Endothelial cell of umbilical vein (primary cell): ENCODE data around the gene NRROS.

Experiments used
- CTCF ChIP-seq, 2 donors: IDR thresholded peaks; 1 replicate in 1 of 2; 2 replicates in 1 of 2; pipeline ENCODE4 v1.5.1; 2011; ENCODE audit warnings: low read length in 2 of 2, mild to moderate bottlenecking in 2 of 2, moderate library complexity in 2 of 2, control low read depth in 1 of 2, inconsistent platforms in 1 of 2, low read depth in 1 of 2; ENCODE audit not compliant: insufficient read depth in 1 of 2; ENCODE audit errors: extremely low read depth in 1 of 2
- EZH2 ChIP-seq: IDR thresholded peaks from 2 replicates; pipeline ENCODE4 v1.6.1; 2012; ENCODE audit warnings: borderline replicate concordance, low read depth, mild to moderate bottlenecking, moderate library complexity, low read length, inconsistent platforms; ENCODE audit not compliant: severe bottlenecking
- POLR2A ChIP-seq: IDR thresholded peaks from 2 replicates; pipeline ENCODE4 v1.6.1; 2012; ENCODE audit warnings: low read depth, mild to moderate bottlenecking, control low read depth, low read length

GRCh38 chr3:196656213-196656612 is 16.7 kb downstream of the NRROS start:
- no peak for TF ChIP-seq CTCF (IDR thresholded peaks at IDR 0.05; ENCODE audit: extremely low read depth in 1 of 2, insufficient read depth in 1 of 2, low read depth in 1 of 2, low read length in 2 of 2)
- no peak for TF ChIP-seq POLR2A
- no peak for TF ChIP-seq EZH2
